Kasumi-1 (cell line): ENCODE results near the gene AGAP5.
"Not testable (repeated sequence)": the region's sequence is repeated elsewhere in the genome, so short reads cannot be mapped to it uniquely, and the experiment has no call there.

Experiments used
- DNase-seq, 2 experiments: peaks; one replicate each; lab custom pipeline; 2025; lab: John Stamatoyannopoulos, UW

AGAP5 gene

DNA sequence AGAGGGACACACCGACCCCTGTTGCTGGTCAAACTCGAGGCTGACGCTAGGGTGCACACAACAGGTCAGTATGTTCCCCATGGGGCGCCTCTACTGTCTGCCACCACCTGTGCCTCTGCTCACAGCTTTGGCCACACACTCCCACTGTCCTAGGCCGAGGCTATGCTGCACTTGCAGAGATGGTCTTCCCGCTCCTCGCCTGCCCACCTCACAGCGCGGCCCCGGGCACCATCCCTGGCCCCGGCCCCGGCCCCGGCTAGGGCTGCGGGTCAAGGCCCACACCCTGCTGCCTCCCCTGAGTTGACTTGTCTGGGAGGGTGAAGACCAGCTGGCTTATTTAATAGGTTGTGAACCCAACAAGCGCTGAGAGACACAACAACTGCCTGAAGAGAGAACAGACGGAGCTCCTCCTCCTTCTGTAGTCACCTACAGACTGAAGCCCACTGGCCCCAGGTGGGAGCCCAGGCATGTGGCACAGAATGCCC, at the start of gene AGAP5:
AGAP5 (minus strand) TSS at position 435 of the 485 bp plus-strand sequence; CDS start at position 81, 354 bp downstream.
- not testable (repeated sequence) for DNase-seq

DNA sequence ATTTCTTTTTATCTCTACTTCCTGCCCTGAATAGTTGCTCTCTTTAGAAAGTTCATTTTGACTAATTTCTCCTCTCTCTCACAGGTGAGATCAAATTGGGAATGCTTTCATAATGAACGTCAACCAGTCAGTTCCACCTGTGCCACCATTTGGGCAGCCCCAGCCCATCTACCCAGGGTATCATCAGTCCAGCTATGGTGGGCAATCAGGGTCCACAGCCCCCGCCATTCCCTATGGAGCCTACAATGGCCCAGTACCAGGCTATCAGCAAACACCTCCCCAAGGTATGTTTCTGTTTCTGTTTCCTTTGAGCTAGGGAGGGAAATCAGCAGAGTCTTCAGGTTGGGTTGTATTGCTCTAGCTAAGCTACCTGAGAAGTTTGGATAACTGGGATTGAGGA, 48.8 kb upstream of the AGAP5 start:
- no peak for DNase-seq

DNA sequence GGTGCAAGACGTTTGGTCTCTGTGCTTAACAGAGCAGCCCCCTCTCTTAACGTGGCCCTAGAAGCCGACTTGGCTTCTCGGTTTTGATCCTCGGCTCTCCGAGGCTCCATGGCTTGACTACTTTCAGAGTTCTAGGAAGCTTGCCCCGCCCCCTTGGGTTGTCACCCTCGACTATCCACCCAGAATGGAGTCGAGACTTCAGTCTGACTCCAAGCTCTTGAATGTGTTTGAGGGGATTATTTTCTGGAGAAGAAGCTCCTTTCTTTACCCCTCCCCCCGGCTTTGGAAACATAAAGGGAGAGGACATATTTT, 46.7 kb upstream of the AGAP5 start:
- peak; percentile 79 to 80 for DNase-seq

DNA sequence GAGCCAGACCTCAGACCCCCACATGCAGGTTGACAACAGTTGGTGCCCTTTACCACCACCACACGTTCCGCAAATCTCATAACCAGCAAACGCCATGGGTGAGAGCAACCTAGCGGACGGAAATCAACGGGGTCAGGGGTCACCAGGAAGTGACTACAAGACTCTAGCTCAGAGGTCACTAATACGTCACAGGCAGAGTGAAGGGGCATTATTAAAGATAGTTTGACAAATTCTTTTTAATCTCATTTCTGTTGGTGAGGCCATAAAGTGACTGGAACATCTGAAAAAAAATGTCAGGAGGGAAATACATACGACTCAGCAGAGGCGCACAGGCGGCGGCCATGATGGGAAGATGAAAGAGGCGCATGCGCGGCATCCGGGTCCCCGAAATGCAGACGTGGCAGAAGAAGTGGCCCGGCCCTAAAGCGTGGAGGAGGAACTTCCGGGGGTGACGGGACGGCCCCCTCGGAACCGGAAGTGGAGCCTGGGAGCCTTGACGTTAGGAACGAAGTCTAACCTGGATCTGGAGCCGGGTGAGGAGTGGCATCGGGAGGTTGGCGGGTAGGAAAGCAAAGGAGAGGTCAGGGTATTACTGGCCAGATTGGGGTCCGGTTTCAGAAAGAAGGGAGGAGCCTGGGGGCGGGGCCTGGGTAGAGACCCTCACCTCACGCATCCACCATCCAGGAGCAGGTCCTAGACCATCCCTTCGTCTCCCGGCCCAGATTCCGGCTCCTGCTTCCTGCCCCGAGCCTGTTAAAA, 46.2 kb upstream of the AGAP5 start, which contains the start of gene SEC24C:
SEC24C (plus strand) TSS at position 468 of the 759 bp plus-strand sequence. CDS start 2,461 bp downstream, outside the sequence.
- peak; percentile 99 for DNase-seq

DNA sequence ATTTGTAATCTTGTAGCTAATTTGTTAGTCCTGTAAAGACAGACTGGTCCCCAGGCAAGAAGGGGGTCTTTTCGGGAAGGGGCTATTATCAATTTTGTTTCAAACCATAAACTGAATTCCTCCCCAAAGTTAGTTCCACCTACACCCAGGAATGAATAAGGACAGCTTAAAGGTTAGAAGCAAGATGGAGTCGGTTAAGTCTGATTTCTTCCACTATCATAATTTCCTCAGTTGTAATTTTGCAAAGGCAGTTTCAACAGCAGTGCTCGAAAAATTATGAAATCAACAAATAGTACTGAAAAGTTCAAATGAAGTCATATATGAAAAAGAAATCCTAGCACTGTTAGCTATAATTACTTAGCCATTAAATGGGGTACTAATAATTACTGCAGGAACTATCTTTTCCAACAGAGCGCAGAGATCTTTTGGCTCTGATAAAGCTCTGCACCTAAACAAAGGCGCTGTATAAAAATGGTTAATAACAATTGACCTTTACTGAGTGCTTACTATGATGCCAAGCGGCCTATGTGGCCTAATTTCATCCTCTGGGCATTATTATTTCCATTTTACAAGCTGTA, 45.5 kb upstream of the AGAP5 start:
- no peak for DNase-seq

DNA sequence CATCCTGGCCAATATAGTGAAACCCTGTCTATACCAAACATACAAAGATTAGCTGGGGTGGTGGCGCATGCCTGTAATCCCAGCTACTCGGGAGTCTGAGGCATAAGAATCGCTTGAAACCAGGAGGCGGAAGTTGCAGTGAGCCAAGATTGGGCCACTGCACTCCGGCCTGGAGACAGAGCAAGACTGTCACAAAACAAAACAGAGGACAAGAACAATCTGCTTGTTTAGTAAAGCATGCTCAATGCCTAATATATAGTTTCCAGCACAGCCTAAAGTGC, 44.5 kb upstream of the AGAP5 start:
- DNase-seq: no peak

DNA sequence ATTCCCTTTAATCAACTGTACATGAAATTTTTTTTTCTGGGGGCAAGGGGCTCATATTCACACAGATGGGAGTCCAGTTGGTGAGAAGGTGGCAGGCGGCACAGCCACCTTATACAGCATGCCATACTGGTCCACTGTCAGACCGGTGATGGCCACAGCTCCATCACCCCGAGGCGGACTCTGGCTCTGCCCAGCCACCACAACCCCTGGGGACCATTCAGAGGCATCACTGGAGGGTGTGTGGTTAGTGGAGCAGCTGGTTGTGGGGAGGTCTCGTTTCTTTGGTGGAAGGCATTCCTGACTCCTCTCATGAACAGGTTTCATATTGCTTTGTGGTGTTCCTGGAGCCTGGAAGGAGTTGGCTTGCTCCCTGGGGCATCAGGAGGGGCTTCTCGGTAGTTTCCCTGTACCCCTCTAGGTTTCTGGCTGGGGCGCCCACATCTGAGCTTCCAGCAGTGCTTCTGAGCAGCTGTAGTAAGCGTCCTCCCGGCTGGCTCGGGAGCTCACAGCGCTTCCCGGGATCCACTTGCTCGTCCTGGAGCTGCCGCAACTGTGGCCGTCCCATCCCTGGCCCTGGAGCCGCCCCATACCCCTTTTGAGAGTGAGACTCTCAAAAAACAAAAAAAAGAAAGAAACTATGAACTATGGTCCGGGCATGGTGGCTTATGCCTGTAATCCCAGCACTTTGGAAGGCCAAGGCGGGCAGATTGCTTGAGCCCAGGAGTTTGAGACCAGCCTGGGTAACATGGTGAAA, 42.8 kb upstream of the AGAP5 start:
- DNase-seq: not testable (repeated sequence)

DNA sequence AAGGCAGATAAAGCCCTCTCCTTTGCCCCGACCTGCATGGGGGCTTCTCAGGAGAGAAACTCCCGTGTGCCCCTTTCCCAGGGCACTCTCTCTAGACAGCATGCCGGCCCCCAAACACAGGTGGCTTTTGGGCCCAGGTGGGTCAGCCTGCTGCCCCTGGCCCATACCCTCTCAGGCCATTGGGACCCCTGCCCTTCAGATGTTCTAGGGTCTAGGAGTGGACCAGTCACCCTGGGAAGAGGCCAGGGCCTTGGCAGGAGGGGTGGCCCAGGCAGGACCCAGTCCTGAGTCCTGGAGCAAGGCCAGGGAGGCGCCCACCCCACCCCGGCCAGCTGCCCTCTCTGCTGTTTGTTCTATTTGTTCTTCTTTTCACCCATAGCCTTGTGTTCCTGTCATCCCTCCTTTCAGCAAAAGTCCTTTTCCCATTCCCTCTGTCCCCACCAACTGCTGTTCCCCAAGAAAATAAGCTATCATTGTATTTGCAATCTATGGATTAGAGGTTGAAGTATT, 36.9 kb upstream of the AGAP5 start:
- DNase-seq: no peak

DNA sequence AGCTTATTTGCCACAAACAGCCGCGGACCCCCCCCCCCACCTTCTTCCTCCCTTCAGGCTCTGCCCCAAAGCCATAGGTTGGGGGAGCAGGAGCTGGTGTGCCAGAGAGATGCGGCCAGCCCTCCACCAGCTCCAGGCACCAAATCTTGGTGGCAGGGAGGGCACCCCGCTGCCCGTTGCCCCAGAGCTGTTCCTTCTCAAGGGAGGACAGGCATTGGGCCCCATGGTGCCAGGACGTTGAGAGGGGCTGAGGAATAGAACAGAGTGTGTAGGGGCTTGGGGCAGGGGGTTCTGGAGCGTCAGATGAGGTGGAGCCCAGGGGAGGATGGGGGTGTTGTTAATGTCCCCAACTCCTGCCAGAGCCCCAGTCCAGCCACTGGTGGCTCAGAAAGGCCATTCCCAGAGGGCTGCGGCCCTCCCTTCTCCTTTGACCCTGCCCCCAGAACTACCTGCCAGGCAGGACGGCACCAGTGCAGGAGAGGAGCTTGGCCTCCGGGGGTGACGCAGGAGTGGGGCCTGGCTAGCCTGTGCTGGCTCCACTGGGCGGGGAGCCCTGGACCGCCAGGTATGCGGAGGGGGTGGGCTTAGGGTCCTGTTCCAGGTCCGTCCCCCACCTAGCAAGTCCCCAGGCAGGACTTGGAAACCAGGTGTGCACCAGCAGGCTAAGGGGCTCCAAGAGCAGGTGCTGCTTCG, 36.3 kb upstream of the AGAP5 start:
- no peak for DNase-seq

DNA sequence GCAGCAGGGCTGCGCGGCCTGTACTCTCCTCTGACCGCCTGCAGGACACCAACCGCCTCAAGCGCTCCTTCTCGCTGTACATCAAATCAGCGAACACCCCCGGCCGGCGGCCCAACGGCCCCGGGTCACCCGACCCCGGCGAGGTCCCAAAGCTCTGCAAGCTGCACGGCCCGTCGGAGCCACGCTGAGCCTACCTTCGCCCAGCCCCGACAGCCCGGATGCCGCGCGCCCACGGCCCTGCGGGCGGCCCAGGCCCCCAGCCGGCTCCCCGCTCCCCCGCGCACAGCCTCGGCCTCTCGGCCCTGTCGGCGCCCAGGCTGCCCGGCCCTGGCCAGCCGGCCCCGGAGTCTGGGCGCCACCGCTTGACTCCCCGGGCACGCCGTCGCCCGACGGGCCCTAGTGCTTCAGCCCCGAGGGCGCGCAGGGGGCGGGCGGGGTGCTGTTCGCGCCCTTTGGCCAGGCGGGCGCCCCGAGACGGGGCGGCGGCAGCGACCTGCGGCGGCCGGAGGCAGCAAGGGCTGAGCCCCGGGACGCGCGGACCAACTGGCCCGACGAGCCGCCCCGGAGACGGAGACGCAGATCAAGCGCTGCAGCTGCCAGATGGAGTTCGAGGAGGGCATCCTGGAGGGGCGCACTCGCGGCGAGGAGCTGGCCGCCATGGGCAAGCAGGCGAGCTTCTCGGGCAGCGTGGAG, 35.2 kb upstream of the AGAP5 start:
- no peak for DNase-seq

DNA sequence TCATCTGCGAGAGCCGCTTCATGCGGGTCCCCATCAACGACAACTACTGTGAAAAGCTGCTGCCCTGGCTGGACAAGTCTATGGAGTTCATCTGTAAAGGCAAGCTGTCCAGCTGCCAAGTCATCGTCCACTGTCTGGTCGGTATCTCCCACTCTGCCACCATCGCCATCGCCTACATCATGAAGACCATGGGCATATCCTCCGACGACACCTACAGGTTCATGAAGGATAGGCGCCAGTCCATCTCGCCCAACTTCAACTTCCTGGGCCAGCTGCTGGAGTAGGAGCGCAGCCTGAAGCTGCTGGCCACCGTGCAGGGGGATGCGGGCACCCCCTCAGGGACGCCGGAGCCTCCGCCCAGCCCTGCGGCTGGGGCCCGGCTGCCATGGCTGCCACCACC, 34.5 kb upstream of the AGAP5 start:
- no peak for DNase-seq

DNA sequence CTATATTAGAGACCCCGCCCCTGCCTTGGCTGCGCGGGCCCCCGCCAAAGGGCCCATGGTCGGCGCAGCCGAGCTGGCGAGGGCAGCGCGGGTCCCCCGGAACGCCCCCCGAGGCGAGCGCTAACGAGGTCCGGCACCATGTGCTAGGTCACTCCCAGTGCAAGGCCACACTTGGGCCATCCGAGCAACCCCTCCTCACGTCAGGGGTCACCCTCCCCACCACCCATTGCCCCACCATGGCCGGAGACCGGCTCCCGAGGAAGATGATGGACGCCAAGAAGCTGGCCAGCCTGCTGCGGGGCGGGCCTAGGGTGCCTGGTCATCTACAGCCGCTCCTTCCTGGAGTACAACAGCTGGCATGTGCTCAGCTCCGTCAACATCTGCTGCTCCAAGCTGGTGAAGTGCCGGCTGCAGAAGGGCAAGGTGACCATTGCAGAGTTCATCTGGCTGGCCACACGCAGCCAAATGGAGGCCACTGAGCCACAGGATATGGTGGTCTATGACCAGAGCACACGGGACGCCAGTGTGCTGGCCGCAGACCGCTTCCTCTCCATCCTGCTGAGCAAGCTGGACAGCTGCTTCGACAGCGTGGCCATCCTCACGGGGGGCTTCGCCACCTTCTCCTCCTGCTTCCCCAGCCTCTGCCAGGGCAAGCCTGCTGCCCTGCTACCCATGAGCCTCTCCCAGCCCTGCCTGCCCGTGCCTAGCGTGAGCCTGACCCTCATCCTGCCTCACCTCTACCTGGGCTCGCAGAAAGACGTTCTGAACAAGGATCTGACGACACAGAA, 33.9 kb upstream of the AGAP5 start:
- DNase-seq: no peak

DNA sequence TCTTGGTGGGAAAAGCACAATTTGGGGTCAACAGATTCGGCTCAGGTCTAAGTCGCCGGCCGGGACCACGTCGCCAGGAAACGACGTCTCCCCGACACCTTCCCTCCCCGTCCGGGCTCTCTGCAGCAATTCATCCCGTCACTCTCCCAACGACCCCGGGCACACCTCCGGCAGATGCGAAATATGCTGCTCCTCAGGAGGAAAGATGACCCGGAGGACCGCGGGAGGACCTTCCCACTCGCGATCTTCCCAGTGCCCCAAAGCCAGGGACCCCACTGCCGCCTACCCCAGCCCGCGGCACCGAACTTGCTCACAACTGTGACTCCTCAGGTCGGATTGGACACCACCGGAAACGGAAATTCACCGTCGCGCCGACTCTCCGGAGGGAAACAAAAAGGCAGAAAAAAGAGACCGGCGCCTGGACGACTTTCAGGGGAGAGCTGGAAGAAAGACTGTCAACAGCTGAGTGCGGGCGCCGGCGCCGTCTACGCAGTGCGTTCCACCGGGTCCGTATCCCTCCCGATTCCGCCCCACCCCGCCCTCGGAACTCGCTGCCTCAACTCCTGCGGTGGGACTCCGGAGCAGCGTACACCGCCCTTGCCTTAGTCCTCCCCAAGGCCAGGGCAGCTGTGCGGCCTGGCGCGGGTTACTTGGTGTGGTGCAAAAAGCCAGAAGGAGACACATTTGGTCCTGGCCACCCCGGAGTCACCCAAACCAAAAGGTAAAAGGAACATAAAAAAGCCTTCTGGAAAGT, 32.4 kb upstream of the AGAP5 start:
- peak; percentile 95 to 98 for DNase-seq

DNA sequence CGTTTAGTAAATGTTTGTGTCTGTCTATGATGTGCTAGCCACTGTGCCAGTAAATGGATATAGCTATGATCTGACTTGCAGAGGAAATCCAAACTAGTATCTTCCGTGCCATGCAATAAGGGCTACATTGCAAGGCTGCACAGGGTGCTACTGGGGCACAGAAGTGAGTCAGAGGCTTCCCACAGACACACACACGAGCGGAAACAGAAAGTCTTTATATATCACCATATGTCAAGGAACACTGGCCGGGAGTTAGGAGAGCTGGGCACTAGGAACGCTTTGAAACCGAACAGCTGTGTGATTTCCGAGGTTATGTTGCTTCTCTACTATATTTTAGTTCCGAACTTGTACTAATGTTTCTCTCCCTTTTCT, 31.9 kb upstream of the AGAP5 start:
- peak in 1 of 2 experiments; percentile 71 for DNase-seq

DNA sequence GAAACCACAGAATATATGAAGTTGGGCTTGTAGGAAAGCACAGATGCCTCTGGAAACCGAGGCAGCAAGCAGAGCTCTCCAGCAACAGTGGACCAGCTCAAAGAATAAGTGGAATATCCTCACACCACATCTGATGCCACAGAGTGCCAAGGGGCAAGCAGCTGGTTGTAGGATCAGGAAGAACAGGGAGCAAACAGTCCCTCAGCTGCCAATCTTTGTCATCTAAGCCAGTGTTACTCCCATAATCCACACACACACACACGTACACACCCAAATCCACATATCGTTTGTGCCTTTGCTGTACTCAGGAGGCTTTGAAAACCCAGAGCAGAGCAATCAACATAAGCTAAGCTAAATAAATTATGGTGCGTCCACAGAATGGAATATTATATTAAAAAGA, 25.6 kb upstream of the AGAP5 start:
- no peak for DNase-seq

DNA sequence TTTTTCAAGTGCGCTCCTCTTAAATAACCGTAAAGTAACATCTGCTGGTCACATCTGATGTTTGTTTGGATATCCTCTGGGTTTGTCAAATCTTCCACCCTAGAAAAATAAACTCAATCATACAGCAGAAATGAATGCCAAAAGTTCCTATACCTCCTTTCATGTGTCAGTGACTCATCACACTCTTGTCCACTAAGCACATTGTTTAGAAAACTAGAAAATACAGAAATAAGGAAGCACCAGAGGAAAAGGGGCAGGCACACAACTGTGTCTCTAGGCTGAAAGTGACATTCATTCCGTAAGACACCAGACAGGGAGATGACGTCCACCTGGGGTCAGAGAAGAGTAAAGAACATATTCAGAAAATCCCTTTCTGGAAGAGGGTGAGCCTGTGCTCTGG, 22.7 kb upstream of the AGAP5 start:
- not testable (repeated sequence) for DNase-seq

DNA sequence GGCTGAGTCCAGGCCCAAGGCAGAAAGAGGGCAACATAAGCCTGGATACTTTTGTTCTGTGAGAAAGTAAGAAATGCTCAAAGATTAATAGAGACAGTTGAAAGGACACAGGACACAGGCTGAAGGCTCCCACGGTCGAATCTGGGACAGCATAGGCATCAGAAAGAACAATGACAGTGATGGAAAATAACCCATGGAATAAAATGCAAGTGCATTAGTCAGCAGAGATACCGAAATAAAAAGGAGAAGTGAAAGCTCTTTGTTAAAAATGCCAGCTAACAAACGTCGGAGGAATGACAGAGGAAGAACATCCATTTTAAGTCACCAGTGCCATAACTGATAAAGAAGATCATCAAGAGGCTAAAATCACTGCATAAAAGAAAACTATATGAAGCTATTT, 19.6 kb upstream of the AGAP5 start:
- peak; percentile 60 to 72 for DNase-seq

DNA sequence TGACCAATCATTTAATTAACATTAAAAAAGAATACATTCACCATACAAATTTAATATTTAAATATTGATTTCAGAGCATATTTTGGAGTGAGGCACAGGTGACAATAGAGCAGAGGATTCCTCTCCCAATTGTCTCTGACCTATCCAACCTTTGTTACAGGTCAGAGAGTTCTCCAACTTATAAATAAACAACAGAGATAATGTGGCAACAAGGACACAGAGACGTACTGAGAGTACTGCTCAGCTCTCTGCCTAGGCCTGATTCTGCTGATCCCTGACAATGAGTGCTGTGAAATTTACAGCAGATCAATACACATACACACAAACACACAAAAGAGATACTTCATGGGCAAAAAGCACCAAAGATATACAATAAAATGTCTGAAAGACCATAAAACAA, 18.3 kb upstream of the AGAP5 start:
- no peak for DNase-seq

DNA sequence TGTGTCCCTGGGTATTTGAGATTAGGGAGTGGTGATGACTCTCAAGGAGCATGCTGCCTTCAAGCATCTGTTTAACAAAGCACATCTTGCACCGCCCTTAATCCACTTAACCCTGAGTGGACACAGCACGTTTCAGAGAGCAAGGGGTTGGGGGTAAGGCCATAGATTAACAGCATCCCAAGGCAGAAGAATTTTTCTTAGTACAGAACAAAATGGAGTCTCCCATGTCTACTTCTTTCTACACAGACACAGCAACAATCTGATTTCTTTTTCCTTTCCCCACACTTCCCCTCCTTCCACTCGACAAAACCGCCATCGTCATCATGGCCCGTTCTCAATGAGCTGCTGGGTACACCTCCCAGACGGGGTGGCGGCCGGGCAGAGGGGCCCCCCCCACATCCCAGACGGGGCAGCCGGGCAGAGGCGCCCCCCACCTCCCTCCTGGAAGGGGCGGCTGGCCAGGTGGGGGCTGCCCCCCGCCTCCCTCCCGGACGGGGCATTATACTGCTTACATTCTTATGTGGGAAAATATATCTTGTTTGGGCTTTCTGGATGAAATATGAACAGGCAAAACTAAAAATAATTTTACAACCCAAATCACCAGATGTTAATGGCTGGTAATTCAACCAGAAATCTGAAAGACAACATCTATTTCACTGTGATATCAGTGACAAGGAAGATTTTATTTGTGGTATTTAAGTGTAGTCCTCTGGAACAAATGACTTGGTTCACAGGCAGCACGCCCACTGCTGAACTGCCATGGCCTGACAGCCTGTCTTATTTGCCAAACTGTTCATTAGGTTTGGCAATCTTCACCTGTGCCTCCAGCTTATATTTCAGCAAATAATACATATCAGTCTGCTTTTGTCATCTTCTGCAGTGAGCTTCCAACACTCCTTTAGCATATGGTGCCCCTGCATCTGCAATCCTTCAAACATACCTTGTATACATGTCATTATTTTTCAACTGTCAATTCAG, 17.6 kb upstream of the AGAP5 start:
- not testable (repeated sequence) for DNase-seq
